PC-3 (cell line): Measurements from ENCODE around the gene NNAT.

ENCODE experiments used
- EZH2 ChIP-seq: fragments of 300-600 bp; sonication (generic); IDR thresholded peaks from one replicate; pipeline ENCODE4 v1.6.1; 2017; ENCODE audit warnings: antibody characterized with exemption, mild to moderate bottlenecking, low read length; ENCODE audit not compliant: unreplicated experiment
- EZH2phosphoT487 ChIP-seq: fragments of 300-600 bp; sonication (generic); IDR thresholded peaks from 2 replicates; pipeline ENCODE4 v1.6.1; 2018; ENCODE audit warnings: mild to moderate bottlenecking, antibody characterized with exemption, low read length, borderline replicate concordance
- TF ChIP-seq, protein P1 (sequence below): fragments of 300-600 bp; sonication (generic); conservative IDR thresholded peaks from 2 replicates; pipeline ENCODE4 v1.5.1; 2017; ENCODE audit warnings: antibody characterized with exemption, low read depth, mild to moderate bottlenecking, low read length

DNA sequence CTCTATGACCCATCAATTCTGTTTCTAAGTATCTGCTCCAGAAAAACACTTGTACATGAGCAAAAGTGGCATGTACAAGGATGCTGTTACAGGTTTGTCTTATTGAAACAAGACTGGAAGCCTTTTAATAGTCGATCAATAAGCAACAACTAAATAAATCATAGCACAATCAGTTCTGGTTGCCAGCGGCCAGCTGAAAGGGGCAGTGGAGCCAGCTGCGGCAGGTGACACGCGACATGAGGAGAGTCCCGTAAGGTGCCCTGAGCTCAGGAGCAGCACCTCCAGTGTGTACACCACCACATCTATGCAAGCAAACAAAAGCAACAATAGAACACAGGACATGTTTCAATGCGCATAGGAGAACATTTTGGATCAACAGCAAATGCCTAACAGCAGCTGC is 20.7 kb upstream of the NNAT start:
- TF ChIP-seq, protein P1, sequence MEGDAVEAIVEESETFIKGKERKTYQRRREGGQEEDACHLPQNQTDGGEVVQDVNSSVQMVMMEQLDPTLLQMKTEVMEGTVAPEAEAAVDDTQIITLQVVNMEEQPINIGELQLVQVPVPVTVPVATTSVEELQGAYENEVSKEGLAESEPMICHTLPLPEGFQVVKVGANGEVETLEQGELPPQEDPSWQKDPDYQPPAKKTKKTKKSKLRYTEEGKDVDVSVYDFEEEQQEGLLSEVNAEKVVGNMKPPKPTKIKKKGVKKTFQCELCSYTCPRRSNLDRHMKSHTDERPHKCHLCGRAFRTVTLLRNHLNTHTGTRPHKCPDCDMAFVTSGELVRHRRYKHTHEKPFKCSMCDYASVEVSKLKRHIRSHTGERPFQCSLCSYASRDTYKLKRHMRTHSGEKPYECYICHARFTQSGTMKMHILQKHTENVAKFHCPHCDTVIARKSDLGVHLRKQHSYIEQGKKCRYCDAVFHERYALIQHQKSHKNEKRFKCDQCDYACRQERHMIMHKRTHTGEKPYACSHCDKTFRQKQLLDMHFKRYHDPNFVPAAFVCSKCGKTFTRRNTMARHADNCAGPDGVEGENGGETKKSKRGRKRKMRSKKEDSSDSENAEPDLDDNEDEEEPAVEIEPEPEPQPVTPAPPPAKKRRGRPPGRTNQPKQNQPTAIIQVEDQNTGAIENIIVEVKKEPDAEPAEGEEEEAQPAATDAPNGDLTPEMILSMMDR, result no peak
- TF ChIP-seq EZH2phosphoT487, result no peak
- no peak for TF ChIP-seq EZH2
